Mesendoderm (in vitro differentiated cells): ENCODE results near the gene FSTL4.

ENCODE experiments used
- DNase-seq: peaks from one replicate; pipeline ENCODE4 v3.0.0; 2013
- H2AK5ac ChIP-seq: 2 replicates; pipeline ENCODE4 v1.6.1; 2013; ENCODE audit warnings: low read length, inconsistent platforms
- H2BK120ac ChIP-seq: 2 replicates; pipeline ENCODE4 v1.6.1; 2013; ENCODE audit warnings: low read depth, mild to moderate bottlenecking, low read length, moderate library complexity, mixed read lengths
- H2BK15ac ChIP-seq: replicated peaks from 2 replicates; pipeline ENCODE4 v1.6.1; 2013; ENCODE audit warnings: low read depth, mild to moderate bottlenecking, moderate library complexity
- H2BK5ac ChIP-seq: 2 replicates; pipeline ENCODE4 v1.6.1; 2013; ENCODE audit warnings: low read length, inconsistent platforms
- H3K18ac ChIP-seq: 2 replicates; pipeline ENCODE4 v1.6.1; 2013; ENCODE audit warnings: mild to moderate bottlenecking, low read length, mixed read lengths
- H3K23ac ChIP-seq: one replicate; pipeline ENCODE4 v1.6.1; 2013; ENCODE audit warnings: low read length
- H3K27ac ChIP-seq: 2 replicates; pipeline ENCODE4 v1.5.1; 2013; ENCODE audit warnings: low read depth, mild to moderate bottlenecking, inconsistent platforms, low read length, moderate library complexity
- H3K27me3 ChIP-seq: 2 replicates; pipeline ENCODE4 v1.6.1; 2013; ENCODE audit warnings: low read length, control low read depth, mild to moderate bottlenecking, inconsistent platforms; ENCODE audit not compliant: insufficient read depth, poor library complexity
- H3K36me3 ChIP-seq: 2 replicates; pipeline ENCODE4 v1.6.1; 2013; ENCODE audit warnings: low read length, inconsistent platforms; ENCODE audit not compliant: control insufficient read depth, insufficient read depth
- H3K4ac ChIP-seq: one replicate; pipeline ENCODE4 v1.6.1; 2013; ENCODE audit warnings: low read depth, mild to moderate bottlenecking, low read length, moderate library complexity
- H3K4me1 ChIP-seq: 2 replicates; pipeline ENCODE4 v1.6.1; 2013; ENCODE audit warnings: low read depth, low read length, inconsistent platforms; ENCODE audit not compliant: control insufficient read depth
- H3K4me2 ChIP-seq: 2 replicates; pipeline ENCODE4 v1.6.1; 2013; ENCODE audit warnings: low read length
- H3K4me3 ChIP-seq: 2 replicates; pipeline ENCODE4 v1.5.1; 2013; ENCODE audit warnings: mild to moderate bottlenecking, low read length
- H3K56ac ChIP-seq: one replicate; pipeline ENCODE4 v1.6.1; 2013; ENCODE audit warnings: low read length
- H3K79me1 ChIP-seq: 2 replicates; pipeline ENCODE4 v1.6.1; 2013; ENCODE audit warnings: low read length, inconsistent platforms
- H3K79me2 ChIP-seq: 2 replicates; pipeline ENCODE4 v1.6.1; 2013; ENCODE audit warnings: mild to moderate bottlenecking, low read length; ENCODE audit not compliant: control insufficient read depth, insufficient read depth
- H3K9ac ChIP-seq: 2 replicates; pipeline ENCODE4 v1.6.1; 2013; ENCODE audit warnings: low read length, inconsistent platforms
- H4K5ac ChIP-seq: one replicate; pipeline ENCODE4 v1.6.1; 2013; ENCODE audit warnings: low read length
- H4K8ac ChIP-seq: one replicate; pipeline ENCODE4 v1.6.1; 2013; ENCODE audit warnings: low read depth, mild to moderate bottlenecking, control low read depth, low read length, moderate library complexity
- whole genome bisulfite sequencing: extraction: QIAGEN DNeasy Blood & Tissue Kit; methylation state at CpG from one replicate; pipeline ENCODE4 v1.1.7; 2013; ENCODE audit warnings: low lambda C conversion rate, missing lambda C conversion rate; ENCODE audit not compliant: insufficient coverage; ENCODE audit errors: extremely low coverage; 5-methylcytosine and 5-hydroxymethylcytosine counted together

FSTL4 gene

DNA sequence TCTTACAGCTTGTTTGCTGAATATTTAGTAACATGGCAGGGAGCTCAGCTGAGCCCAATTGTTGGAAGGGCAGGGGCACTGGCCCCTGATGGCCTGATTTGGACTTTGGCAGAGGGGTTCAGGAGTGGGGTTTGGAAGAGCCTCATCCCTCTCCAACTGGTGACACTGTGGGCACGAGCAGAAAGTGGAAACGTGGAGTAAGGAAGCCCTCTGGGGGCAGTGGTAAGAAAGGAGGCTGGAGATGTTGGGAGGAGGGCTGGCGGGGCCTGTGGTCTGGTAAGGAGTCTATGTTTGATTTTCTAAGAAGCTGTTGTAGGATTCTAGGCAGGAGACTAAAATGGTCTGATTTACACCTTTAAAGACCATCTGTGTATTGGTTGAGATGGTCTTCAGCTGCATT is 351.6 kb downstream of the FSTL4 start:
- H3K9ac ChIP-seq, result no peak overlapping the region
- no peak overlapping the region for H3K4ac ChIP-seq
- no peak overlapping the region for H3K4me3 ChIP-seq
- H3K36me3 ChIP-seq, result no peaks in the 10 kb centered on the region
- no peak overlapping the region for H3K27ac ChIP-seq
- H4K5ac ChIP-seq, result no peak overlapping the region
- H3K18ac ChIP-seq, result no peak overlapping the region
- no peak overlapping the region for H2BK5ac ChIP-seq
- no peak overlapping the region for H3K56ac ChIP-seq
- WGBS, result no CpG with 5 or more reads among the region's 3 CpGs
- no peak for DNase-seq
- H2BK15ac ChIP-seq, result no peak overlapping the region
- no peak overlapping the region for H2AK5ac ChIP-seq
- H3K23ac ChIP-seq, result no peak overlapping the region
- no peaks in the 10 kb centered on the region for H3K79me2 ChIP-seq
- no peak overlapping the region for H4K8ac ChIP-seq
- no peaks in the 10 kb centered on the region for H3K79me1 ChIP-seq
- H3K4me1 ChIP-seq, result no peaks in the 10 kb centered on the region
- no peak overlapping the region for H3K4me2 ChIP-seq
- no peaks in the 10 kb centered on the region for H3K27me3 ChIP-seq
- H2BK120ac ChIP-seq, result no peak overlapping the region

DNA sequence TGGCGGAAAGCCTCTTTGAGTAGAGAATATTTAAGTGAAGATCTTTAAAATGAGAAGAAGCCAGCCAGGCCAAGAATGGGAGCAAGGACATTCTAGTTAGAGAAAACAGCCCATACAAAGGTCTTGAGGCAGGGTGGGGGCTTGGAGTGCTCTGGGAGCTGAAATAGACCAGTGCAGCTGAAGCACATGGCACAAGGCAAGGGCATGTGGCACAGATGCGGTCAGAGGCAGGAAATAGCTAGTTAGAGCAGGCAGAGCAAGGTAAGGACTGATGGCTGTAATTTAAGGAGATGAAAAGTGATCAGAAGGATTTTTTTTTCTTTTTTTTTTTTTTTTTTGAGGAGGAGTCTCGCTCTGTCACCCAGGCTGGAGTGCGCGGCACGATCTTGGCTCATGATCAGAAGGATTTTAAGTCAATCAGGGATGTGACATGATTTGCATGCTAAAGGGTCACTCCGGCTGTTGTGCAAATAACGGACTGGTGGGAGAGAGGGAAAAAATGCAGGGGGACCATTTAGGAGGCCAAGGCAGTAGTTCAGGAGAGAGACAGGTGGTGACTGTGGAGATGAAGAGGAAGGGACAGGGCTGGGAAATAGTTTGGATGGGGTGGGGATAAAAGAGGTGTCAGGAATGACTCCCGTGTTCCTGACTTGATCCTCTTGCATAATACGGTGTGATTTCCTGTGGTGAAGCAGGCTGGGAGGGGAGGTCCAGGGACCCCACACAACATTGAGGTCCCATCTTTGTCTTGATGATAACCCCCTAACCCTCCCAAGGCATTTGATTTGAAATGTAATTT is 352.9 kb downstream of the FSTL4 start:
- H4K5ac ChIP-seq, result no peak overlapping the region
- no peak for DNase-seq

DNA sequence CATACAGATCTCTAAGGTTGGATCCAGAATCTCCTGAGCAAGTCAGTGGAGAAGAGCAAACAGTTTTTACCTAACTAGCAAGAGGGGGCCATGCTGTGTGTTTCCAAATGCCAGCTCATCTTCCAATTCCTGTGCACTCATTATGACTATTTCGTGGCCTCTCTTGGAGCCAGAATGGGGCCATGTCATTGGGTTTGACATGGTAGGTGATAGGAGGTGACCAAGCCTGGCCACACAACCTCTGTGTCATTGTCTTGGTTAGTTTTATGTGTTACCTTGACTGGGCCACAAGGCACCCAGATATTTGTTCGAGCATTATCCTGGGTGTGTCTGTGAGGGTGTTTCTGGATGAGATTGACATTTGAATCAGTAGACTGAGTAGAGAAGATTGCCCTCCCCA is 354.4 kb downstream of the FSTL4 start:
- Histone ChIP-seq H3K56ac (no peak overlapping the region), H2BK120ac (no peak overlapping the region), H3K23ac (no peak overlapping the region), H3K79me1 (no peaks in the 10 kb centered on the region), H3K4me3 (no peak overlapping the region), H3K27me3 (no peaks in the 10 kb centered on the region), H3K18ac (no peak overlapping the region), H3K9ac (no peak overlapping the region), H2BK15ac (no peak overlapping the region), H3K36me3 (no peaks in the 10 kb centered on the region), H3K27ac (no peak overlapping the region), H3K4me2 (no peak overlapping the region), H2AK5ac (no peak overlapping the region), H2BK5ac (no peak overlapping the region), H4K5ac (no peak overlapping the region), H4K8ac (no peak overlapping the region), H3K79me2 (no peaks in the 10 kb centered on the region), H3K4ac (no peak overlapping the region), H3K4me1 (no peaks in the 10 kb centered on the region)
- WGBS, result no CpG with 5 or more reads among the region's 2 CpGs
- no peak for DNase-seq

More for the DNA sequence above, 352.9 kb downstream of the FSTL4 start:
- no CpG with 5 or more reads among the region's 10 CpGs for WGBS
- no peak overlapping the region for H3K56ac ChIP-seq
- no peaks in the 10 kb centered on the region for H3K36me3 ChIP-seq
- H3K27ac ChIP-seq, result no peak overlapping the region
- H3K4ac ChIP-seq, result no peak overlapping the region
- no peak overlapping the region for H3K4me2 ChIP-seq
- no peak overlapping the region for H2BK5ac ChIP-seq
- H3K23ac ChIP-seq, result no peak overlapping the region
- no peak overlapping the region for H3K9ac ChIP-seq
- no peak overlapping the region for H2BK15ac ChIP-seq
- no peak overlapping the region for H3K4me3 ChIP-seq
- H2BK120ac ChIP-seq, result no peak overlapping the region
- no peak overlapping the region for H2AK5ac ChIP-seq
- H3K79me2 ChIP-seq, result no peaks in the 10 kb centered on the region
- H3K27me3 ChIP-seq, result no peaks in the 10 kb centered on the region
- H3K4me1 ChIP-seq, result no peaks in the 10 kb centered on the region
- H3K79me1 ChIP-seq, result no peaks in the 10 kb centered on the region
- H3K18ac ChIP-seq, result no peak overlapping the region
- no peak overlapping the region for H4K8ac ChIP-seq

DNA sequence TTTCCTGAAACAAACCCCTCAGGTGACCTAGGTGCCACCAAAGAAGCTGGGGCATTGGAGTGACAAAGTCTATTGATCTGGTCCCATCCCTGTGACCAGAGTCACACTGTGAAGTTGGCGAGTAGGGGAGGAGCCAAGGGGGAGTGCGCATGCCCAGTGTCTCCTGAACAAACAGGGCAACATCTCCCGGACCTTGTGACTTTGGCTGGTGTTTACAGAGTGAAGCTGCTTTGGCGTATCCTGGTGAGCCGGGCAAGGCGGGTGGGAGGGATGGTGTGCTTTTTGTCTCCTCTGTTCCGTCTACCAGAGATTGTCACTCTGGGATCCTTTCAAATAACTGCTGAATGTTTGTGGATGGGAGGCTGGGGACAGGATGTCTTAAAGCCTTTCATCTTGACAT is 356.1 kb downstream of the FSTL4 start:
- no peak for DNase-seq
- Histone ChIP-seq H3K56ac (no peak overlapping the region), H3K27me3 (no peaks in the 10 kb centered on the region), H3K4me3 (no peak overlapping the region), H3K9ac (no peak overlapping the region), H4K5ac (no peak overlapping the region), H3K4me1 (peaks cover 3% of the 10 kb centered on the region), H3K27ac (no peak overlapping the region), H3K79me1 (no peaks in the 10 kb centered on the region), H2BK15ac (no peak overlapping the region), H3K23ac (no peak overlapping the region), H2BK5ac (no peak overlapping the region), H3K4ac (no peak overlapping the region), H3K79me2 (no peaks in the 10 kb centered on the region), H3K36me3 (no peaks in the 10 kb centered on the region), H3K4me2 (no peak overlapping the region), H3K18ac (no peak overlapping the region), H2BK120ac (no peak overlapping the region), H4K8ac (no peak overlapping the region), H2AK5ac (no peak overlapping the region)
- WGBS, result no CpG with 5 or more reads among the region's 7 CpGs

DNA sequence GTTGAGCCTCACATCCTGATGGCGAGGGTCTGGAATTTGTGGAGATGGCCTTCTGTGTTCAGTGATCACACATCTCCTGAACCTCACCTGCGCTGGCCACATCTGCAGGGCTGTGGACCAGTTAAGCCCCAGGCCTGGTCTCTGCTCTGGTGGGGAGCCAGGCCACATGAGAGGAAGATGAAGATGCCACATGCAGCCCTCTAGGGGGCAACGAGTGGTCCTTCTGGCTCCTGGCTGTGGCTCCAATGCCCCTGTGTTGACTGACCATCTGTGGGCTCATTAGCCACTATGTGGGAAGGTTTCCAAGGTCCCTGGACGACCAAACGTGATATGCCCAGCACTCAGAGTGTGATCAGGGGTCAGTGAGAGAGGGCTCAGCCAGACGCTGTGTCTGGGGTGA is 357.5 kb downstream of the FSTL4 start:
- H3K4me1 ChIP-seq, result peaks cover 3% of the 10 kb centered on the region
- no peak overlapping the region for H4K8ac ChIP-seq
- no peak overlapping the region for H2BK120ac ChIP-seq
- H3K79me2 ChIP-seq, result no peaks in the 10 kb centered on the region
- no peak overlapping the region for H3K27ac ChIP-seq
- H4K5ac ChIP-seq, result no peak overlapping the region
- H3K27me3 ChIP-seq, result no peaks in the 10 kb centered on the region
- no peak overlapping the region for H2BK15ac ChIP-seq
- H3K56ac ChIP-seq, result no peak overlapping the region
- no peak overlapping the region for H3K18ac ChIP-seq
- H3K4ac ChIP-seq, result no peak overlapping the region
- no peak overlapping the region for H3K4me2 ChIP-seq
- H3K79me1 ChIP-seq, result no peaks in the 10 kb centered on the region
- no peak overlapping the region for H2BK5ac ChIP-seq
- no peak overlapping the region for H3K23ac ChIP-seq
- no peaks in the 10 kb centered on the region for H3K36me3 ChIP-seq
- no peak overlapping the region for H3K4me3 ChIP-seq
- no CpG with 5 or more reads among the region's 6 CpGs for WGBS
- no peak for DNase-seq
- H3K9ac ChIP-seq, result no peak overlapping the region
- no peak overlapping the region for H2AK5ac ChIP-seq

- Histone ChIP-seq H3K79me2 (no peaks in the 10 kb centered on the region), H2AK5ac (no peak overlapping the region), H3K9ac (no peak overlapping the region), H4K8ac (no peak overlapping the region), H3K4me1 (peaks cover 3% of the 10 kb centered on the region), H3K36me3 (no peaks in the 10 kb centered on the region), H3K4ac (no peak overlapping the region), H3K4me2 (no peak overlapping the region), H3K27ac (no peak overlapping the region), H3K18ac (no peak overlapping the region), H2BK120ac (no peak overlapping the region), H4K5ac (no peak overlapping the region), H3K79me1 (no peaks in the 10 kb centered on the region), H3K4me3 (no peak overlapping the region), H3K56ac (no peak overlapping the region), H2BK15ac (no peak overlapping the region), H3K27me3 (no peaks in the 10 kb centered on the region), H2BK5ac (no peak overlapping the region), H3K23ac (no peak overlapping the region)
- no CpG with 5 or more reads among the region's 1 CpG for WGBS
- DNase-seq, result no peak
These were observed 358.7 kb downstream of the FSTL4 start for GRCh38 chr5:133253671-133254070.
